OCI-LY3 (cell line): ENCODE measurements around the gene ABHD17A.

Source experiments
- H2AFZ ChIP-seq: fragments of 200-600, 300-600 bp; shearing (Covaris generic); 2 replicates; pipeline ENCODE4 v1.6.0; 2014; ENCODE audit warnings: antibody characterized with exemption, low read depth, low read length
- H3K27ac ChIP-seq: fragments of 200-600, 300-600 bp; sonication (generic); 2 replicates; pipeline ENCODE4 v1.5.1; 2014; ENCODE audit warnings: mild to moderate bottlenecking, low read length, moderate library complexity, mixed read lengths
- H3K27me3 ChIP-seq: fragments of 200-600, 300-600 bp; sonication (generic); 2 replicates; pipeline ENCODE4 v1.6.1; 2014; ENCODE audit warnings: low read depth, low read length, mixed read lengths
- H3K36me3 ChIP-seq: fragments of 200-600, 300-600 bp; sonication (generic); replicated peaks from 2 replicates; pipeline ENCODE3; 2014; ENCODE audit warnings: low read depth, low read length, mixed read lengths
- H3K4me1 ChIP-seq: fragments of 300-600, 200-600 bp; sonication (generic); 2 replicates; pipeline ENCODE4 v1.6.1; 2014; ENCODE audit warnings: low read length, mixed read lengths
- H3K4me2 ChIP-seq: fragments of 200-600, 300-600 bp; sonication (generic); 2 replicates; pipeline ENCODE4 v1.6.1; 2014; ENCODE audit warnings: low read length, mixed read lengths
- H3K4me3 ChIP-seq: fragments of 300-600, 200-600 bp; sonication (generic); 2 replicates; pipeline ENCODE4 v1.5.1; 2014; ENCODE audit warnings: antibody characterized with exemption, mild to moderate bottlenecking, low read length, moderate library complexity
- H3K79me2 ChIP-seq: fragments of 300-600, 200-600 bp; shearing (Covaris generic); 2 replicates; pipeline ENCODE4 v1.6.1; 2014; ENCODE audit warnings: mild to moderate bottlenecking, low read length, mixed read lengths
- H3K9ac ChIP-seq: fragments of 300-600, 200-600 bp; shearing (Covaris generic); 2 replicates; pipeline ENCODE4 v1.6.0; 2014; ENCODE audit warnings: mild to moderate bottlenecking, low read length, moderate library complexity
- H3K9me3 ChIP-seq: fragments of 200-600, 300-600 bp; shearing (Covaris generic); 2 replicates; pipeline ENCODE4 v1.6.1; 2014; ENCODE audit warnings: low read length, mixed read lengths; ENCODE audit not compliant: insufficient read depth
- H4K20me1 ChIP-seq: fragments of 200-600, 300-600 bp; sonication (generic); 2 replicates; pipeline ENCODE4 v1.6.1; 2016; ENCODE audit warnings: low read length, mixed read lengths; ENCODE audit not compliant: insufficient read depth
- CTCF ChIP-seq: fragments of 200-600, 300-600 bp; sonication (generic); IDR thresholded peaks from 2 replicates; pipeline ENCODE4 v1.5.1; 2014; ENCODE audit warnings: antibody characterized with exemption, low read length, low read depth
- EZH2phosphoT487 ChIP-seq: fragments of 200-600 bp; shearing (Covaris generic); IDR thresholded peaks from 2 replicates; pipeline ENCODE4 v1.6.1; 2018; ENCODE audit warnings: antibody characterized with exemption, mixed run types, low read depth

Gene ABHD17A

GRCh38 chr19:1846517-1847204 lies 38.6 kb downstream of the ABHD17A start:
- Histone ChIP-seq H2AFZ (no peak overlapping the region), H3K79me2 (peaks cover 71% of the 10 kb centered on the region), H3K4me2 (peak overlapping the region; percentile 99), H3K4me1 (peaks cover 21% of the 10 kb centered on the region), H4K20me1 (peaks cover 56% of the 10 kb centered on the region), H3K9me3 (no peaks in the 10 kb centered on the region), H3K36me3 (no peaks in the 10 kb centered on the region), H3K27me3 (no peaks in the 10 kb centered on the region), H3K4me3 (peak overlapping the region; percentile 99), H3K9ac (0 out of 2 replicates have a peak overlapping the region, but pooled peaks have one; percentile 81), H3K27ac (no peak overlapping the region)
- TF ChIP-seq EZH2phosphoT487, result no peak
- TF ChIP-seq CTCF, result no peak

GRCh38 chr19:1845642-1846041 lies 39.7 kb downstream of the ABHD17A start:
- H3K79me2 ChIP-seq, result peaks cover 76% of the 10 kb centered on the region
- H3K27ac ChIP-seq, result no peak overlapping the region
- no peaks in the 10 kb centered on the region for H3K36me3 ChIP-seq
- H3K4me1 ChIP-seq, result peaks cover 21% of the 10 kb centered on the region
- no peak overlapping the region for H3K4me3 ChIP-seq
- no peak overlapping the region for H3K9ac ChIP-seq
- no peak overlapping the region for H2AFZ ChIP-seq
- no peaks in the 10 kb centered on the region for H3K27me3 ChIP-seq
- peaks cover 66% of the 10 kb centered on the region for H4K20me1 ChIP-seq
- H3K4me2 ChIP-seq, result no peak overlapping the region
- no peaks in the 10 kb centered on the region for H3K9me3 ChIP-seq
- no peak for TF ChIP-seq CTCF
- no peak for TF ChIP-seq EZH2phosphoT487

- H3K9me3 ChIP-seq, result no peaks in the 10 kb centered on the region
- H3K4me1 ChIP-seq, result peaks cover 21% of the 10 kb centered on the region
- no peak overlapping the region for H3K4me3 ChIP-seq
- no peak overlapping the region for H3K4me2 ChIP-seq
- H4K20me1 ChIP-seq, result peaks cover 71% of the 10 kb centered on the region
- H3K27ac ChIP-seq, result no peak overlapping the region
- H3K36me3 ChIP-seq, result no peaks in the 10 kb centered on the region
- H3K27me3 ChIP-seq, result no peaks in the 10 kb centered on the region
- peaks cover 82% of the 10 kb centered on the region for H3K79me2 ChIP-seq
- H3K9ac ChIP-seq, result no peak overlapping the region
- H2AFZ ChIP-seq, result no peak overlapping the region
- TF ChIP-seq CTCF, result no peak
- no peak for TF ChIP-seq EZH2phosphoT487
These were observed 40.2 kb downstream of the ABHD17A start for GRCh38 chr19:1845125-1845515.

- no peak overlapping the region for H3K27ac ChIP-seq
- H3K9ac ChIP-seq, result no peak overlapping the region
- H3K36me3 ChIP-seq, result no peaks in the 10 kb centered on the region
- TF ChIP-seq CTCF (no peak), EZH2phosphoT487 (no peak)
- H3K27me3 ChIP-seq, result no peaks in the 10 kb centered on the region
- H3K79me2 ChIP-seq, result peaks cover 87% of the 10 kb centered on the region
- no peak overlapping the region for H2AFZ ChIP-seq
- H3K4me3 ChIP-seq, result no peak overlapping the region
- H3K4me1 ChIP-seq, result peaks cover 21% of the 10 kb centered on the region
- no peaks in the 10 kb centered on the region for H3K9me3 ChIP-seq
- H3K4me2 ChIP-seq, result no peak overlapping the region
- H4K20me1 ChIP-seq, result peaks cover 76% of the 10 kb centered on the region
These were observed 40.7 kb downstream of the ABHD17A start for GRCh38 chr19:1844513-1845124.
